HG02571 (cell line): Measurements from ENCODE around the gene TMEM248.
"Not testable (repeated sequence)": the region's sequence is repeated elsewhere in the genome, so short reads cannot be mapped to it uniquely, and the experiment has no call there.

ENCODE experiments used
- ATAC-seq: cut with Tn5 transposase; IDR thresholded peaks from one replicate; pipeline ENCODE4 v1.9.1; 2021; ENCODE audit warnings: mild to moderate bottlenecking, moderate library complexity; ENCODE audit not compliant: unreplicated experiment

TMEM248 gene

GRCh38 chr7:66907731-66908130, 13.3 kb upstream of the TMEM248 start:
- ATAC-seq, result no peak

GRCh38 chr7:66908598-66908997, 12.4 kb upstream of the TMEM248 start:
- not testable (repeated sequence) for ATAC-seq

- ATAC-seq, result no peak
These were observed 10.2 kb upstream of the TMEM248 start for GRCh38 chr7:66910789-66911188.

DNA sequence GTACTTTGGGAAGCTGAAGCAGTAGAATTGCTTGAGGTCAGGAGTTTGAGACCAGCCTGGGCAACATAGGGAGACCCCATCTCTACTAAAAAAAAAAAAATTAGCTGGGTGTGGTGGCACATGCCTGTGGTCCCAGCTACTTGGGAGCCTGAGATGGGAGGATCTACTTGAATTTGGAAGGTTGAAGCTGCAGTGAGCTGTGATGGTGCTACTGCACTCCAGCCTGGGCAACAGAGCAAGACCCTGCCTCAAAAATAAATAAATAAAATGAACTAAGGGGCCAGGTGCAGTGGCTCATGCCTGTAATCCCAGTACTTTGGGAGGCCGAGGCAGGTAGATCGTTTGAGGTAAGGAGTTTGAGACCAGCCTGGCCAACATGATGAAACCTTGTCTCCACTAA, 9.8 kb upstream of the TMEM248 start:
- not testable (repeated sequence) for ATAC-seq

GRCh38 chr7:66912195-66912594, 8.8 kb upstream of the TMEM248 start:
- ATAC-seq, result no peak

GRCh38 chr7:66913118-66914037, 7.6 kb upstream of the TMEM248 start:
- ATAC-seq, result no peak

- ATAC-seq, result not testable (repeated sequence)
These were observed 3.1 kb upstream of the TMEM248 start for GRCh38 chr7:66917904-66918303.

GRCh38 chr7:66919304-66919703, 1.7 kb upstream of the TMEM248 start:
- no peak for ATAC-seq

GRCh38 chr7:66919704-66920103, 1.3 kb upstream of the TMEM248 start:
- ATAC-seq, result no peak

- ATAC-seq, result no peak
These were observed 769 bp upstream of the TMEM248 start for GRCh38 chr7:66920256-66920655.

DNA sequence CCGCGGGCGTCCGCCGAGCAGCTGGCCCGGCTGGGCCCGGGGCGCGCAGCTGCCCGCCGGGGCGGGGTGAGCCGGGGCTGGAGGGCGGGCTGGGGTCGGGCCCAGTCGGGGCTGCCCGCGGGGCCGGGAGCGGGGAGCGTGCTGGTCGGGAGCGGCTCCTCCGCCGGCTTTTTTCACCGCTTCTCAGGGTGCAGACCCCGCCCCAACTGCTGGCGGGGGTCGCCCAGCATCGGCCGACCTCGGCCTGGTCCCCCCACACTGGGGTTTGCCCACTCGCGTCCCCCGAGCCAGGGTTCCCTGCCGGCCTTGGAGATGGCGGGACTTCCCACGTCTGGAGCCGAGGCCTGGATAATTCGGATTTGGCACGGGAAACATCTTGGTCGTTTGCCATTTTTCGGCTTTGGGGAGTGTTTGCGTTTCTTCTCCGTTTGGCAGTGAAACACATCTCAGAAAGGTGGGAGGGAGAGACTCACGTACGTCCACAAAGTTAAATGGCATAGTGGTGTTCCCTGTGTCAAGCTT, 432 bp downstream of the TMEM248 start:
- no peak for ATAC-seq

GRCh38 chr7:66921918-66922486, 977 bp downstream of the TMEM248 start:
- ATAC-seq, result no peak

GRCh38 chr7:66925255-66925654, 4.2 kb downstream of the TMEM248 start:
- ATAC-seq, result no peak

DNA sequence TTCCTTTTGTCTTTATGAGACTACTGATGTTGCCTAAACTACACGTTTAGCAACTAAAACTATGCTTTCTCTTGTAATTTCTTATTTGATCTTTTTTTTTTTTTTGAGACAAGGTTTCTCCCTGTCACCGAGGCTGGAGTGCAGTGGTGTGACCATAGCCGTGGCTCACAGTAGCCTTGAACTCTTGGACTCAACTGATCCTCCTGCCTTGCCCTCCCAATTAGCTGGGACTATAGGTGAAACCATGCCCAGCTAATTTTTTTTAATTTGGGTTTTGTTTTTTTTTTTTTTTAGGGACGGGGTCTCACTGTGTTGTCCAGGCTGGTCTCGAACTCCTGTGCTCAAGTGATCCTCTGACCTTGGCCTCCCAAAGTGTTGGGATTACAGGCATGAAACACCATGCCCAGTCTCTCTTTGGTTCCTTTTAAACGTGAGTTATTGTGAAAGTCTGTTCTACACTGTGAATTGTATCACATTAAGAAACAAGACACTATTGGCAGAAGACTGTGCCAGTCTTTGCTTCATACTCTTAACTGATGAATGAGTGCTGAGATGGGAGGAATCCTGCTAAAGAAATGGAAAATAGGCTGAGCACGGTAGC, 6.4 kb downstream of the TMEM248 start:
- ATAC-seq, result no peak

- ATAC-seq, result no peak
These were observed 7.4 kb downstream of the TMEM248 start for GRCh38 chr7:66928388-66928787.

DNA sequence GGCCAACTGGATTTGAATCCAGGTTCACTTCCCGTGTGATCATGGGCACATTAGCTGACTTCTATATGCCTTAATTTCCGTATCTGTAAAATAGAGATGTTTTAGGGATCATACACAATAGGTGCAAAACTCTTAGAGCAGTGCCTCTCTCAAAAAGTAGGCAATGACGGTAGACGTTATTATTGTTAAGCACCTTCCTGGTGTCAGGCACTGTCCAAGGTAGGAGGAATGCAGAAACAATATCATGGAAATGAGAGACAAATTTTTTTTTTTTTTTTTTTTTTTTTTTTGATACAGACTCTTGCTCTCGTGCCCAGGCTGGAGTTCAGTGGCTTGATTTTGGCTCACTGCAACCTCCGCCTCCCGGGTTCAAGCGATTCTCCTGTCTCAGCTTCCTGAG, 8.1 kb downstream of the TMEM248 start:
- no peak for ATAC-seq

DNA sequence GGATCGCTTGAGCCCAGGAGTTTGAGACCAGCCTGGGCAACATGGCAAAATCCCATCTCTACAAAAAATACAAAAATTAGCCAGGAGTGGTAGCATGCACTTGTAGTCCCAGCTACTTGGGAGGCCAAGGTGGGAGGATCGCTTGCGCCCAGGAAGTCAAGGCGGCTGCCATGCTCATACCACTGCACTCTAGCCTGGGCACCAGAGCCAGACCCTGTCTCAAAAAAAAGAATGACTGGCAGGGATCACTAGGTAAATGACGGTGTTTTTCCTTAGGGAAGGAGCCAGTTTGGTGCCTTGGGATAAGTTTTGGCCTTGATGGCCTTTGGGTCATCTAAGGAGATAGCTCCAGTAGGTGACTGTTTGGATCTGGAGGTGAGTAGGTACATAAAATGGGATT, 8.9 kb downstream of the TMEM248 start:
- ATAC-seq, result no peak

DNA sequence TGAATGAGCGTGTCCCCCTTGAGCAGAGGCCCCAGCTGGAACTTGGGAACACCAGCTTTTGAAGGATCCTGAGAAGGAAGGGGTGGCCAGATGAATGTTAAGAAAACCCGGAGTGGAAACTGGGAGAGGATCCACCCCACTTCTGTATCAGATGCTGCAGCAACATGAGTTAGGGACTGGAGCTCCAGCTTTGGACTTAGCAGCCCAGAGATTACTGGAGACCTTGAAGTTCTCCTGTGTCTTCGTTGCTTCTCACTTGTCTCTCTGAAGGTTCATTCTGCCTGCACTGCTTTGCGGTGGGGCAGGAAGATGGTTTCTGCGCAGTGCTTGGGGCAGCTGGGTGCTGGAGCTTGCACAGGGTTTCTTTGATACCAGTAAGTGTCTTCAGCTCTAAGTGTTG, 9.3 kb downstream of the TMEM248 start:
- ATAC-seq, result no peak

DNA sequence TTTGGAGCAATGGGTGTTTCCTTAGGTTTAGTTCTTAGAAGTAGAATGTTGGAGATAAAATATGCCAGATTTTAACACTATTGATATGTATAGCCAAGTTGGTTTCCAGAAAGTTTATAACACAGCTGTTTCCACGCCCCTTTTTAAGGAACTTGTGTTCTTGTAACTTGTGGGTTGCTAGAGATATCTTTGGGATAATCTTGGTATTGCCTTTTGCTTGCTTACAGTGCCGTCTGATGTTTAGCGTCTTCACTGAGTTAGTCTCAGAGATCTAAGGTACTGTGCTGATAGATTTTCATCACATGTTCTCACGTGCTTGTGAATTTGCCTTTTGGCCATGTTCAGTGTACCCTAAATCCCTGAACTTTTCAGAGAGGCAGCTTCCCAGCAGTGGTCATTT, 12.4 kb downstream of the TMEM248 start:
- no peak for ATAC-seq

DNA sequence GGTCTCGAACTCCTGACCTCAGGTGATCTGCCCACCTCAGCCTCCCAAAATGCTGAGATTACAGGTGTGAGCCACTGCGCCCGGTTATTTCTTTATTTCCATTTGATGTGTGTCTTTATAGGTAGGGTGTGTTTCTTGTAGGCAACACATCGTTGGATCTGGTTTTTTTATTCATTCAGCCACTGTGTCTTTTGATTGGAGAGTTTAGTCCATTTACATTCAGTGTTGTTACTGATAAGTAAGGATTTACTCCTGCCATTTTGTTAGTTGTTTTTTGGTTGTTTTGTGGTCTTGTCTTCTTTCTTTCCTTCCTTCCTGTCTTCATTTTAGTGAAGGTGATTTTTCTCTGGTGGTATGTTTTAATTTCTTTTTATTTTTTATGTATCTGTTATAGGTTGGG, 16.9 kb downstream of the TMEM248 start:
- no peak for ATAC-seq

GRCh38 chr7:66939325-66939724, 18.3 kb downstream of the TMEM248 start:
- no peak for ATAC-seq

DNA sequence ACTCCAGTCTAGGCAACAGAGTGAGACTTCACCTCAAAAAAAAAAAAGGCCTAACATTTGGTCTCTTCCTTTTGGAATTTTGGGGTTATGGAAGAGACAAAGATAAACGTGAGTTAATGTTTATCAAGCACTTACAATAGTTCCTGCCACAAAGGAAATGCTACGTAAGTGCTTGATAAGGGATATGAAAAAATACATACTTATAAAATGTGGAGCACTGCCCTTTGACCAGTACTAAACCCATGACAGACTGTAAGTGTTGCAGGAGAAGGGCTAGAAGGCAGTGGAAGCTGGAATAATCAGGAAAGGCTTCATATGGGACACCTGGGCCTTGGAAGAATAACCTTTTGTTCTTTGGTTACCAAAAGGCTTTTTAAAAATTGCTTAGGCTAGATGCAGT, 25.5 kb downstream of the TMEM248 start:
- no peak for ATAC-seq
